CD4-positive, alpha-beta T cell treated with Interleukin-10 for 1 hour (primary cell): ENCODE data around the gene LAX1.
"Not testable (repeated sequence)": the region's sequence is repeated elsewhere in the genome, so short reads cannot be mapped to it uniquely, and the experiment has no call there.

Experiments used
- DNase-seq: peaks from one replicate; pipeline ENCODE4 v3.0.0-alpha.2; 2020

The LAX1 gene

GRCh38 chr1:203765029-203765837 is at the start of gene LAX1:
TSS of gene LAX1 (plus strand) at chr1:203765183. CDS start at chr1:203765566, 383 bp downstream.
- DNase-seq, result peak; percentile 85

GRCh38 chr1:203717120-203717519 is 47.9 kb upstream of the LAX1 start:
- no peak for DNase-seq

GRCh38 chr1:203720242-203720641 is 44.7 kb upstream of the LAX1 start:
- DNase-seq, result no peak

GRCh38 chr1:203722909-203723308 is 42.1 kb upstream of the LAX1 start:
- no peak for DNase-seq

- no peak for DNase-seq
Observed at GRCh38 chr1:203726417-203726867, 38.5 kb upstream of the LAX1 start.

- DNase-seq, result no peak
Observed at GRCh38 chr1:203733009-203733863, 31.7 kb upstream of the LAX1 start.

- no peak for DNase-seq
Observed at GRCh38 chr1:203742436-203742835, 22.5 kb upstream of the LAX1 start.

GRCh38 chr1:203743091-203743571 is 21.9 kb upstream of the LAX1 start:
- DNase-seq, result no peak

- peak; percentile 62 for DNase-seq
Observed at GRCh38 chr1:203744075-203744972, 20.7 kb upstream of the LAX1 start.

GRCh38 chr1:203746281-203746680 is 18.7 kb upstream of the LAX1 start:
- no peak for DNase-seq

- DNase-seq, result no peak
Observed at GRCh38 chr1:203751051-203751450, 13.9 kb upstream of the LAX1 start.

GRCh38 chr1:203751618-203752361 is 13.2 kb upstream of the LAX1 start:
- DNase-seq, result not testable (repeated sequence)

- peak; percentile 39 for DNase-seq
Observed at GRCh38 chr1:203754455-203754864, 10.5 kb upstream of the LAX1 start.

- peak; percentile 35 for DNase-seq
Observed at GRCh38 chr1:203756036-203756435, 8.9 kb upstream of the LAX1 start.

- not testable (repeated sequence) for DNase-seq
Observed at GRCh38 chr1:203758749-203759148, 6.2 kb upstream of the LAX1 start.

GRCh38 chr1:203760506-203760905 is 4.5 kb upstream of the LAX1 start:
- no peak for DNase-seq

GRCh38 chr1:203761958-203762357 is 3.0 kb upstream of the LAX1 start:
- not testable (repeated sequence) for DNase-seq

GRCh38 chr1:203763505-203763904 is 1.5 kb upstream of the LAX1 start:
- no peak for DNase-seq

- DNase-seq, result no peak
Observed at GRCh38 chr1:203764105-203765028, 616 bp upstream of the LAX1 start.

- DNase-seq, result no peak
Observed at GRCh38 chr1:203768256-203768655, 3.3 kb downstream of the LAX1 start.
